ENCODE results near the gene CAMKMT.

- no peak for TF ChIP-seq CTCF (IDR thresholded peaks at IDR 0.05)
- TF ChIP-seq POLR2AphosphoS5 (IDR thresholded peaks at IDR 0.05) = no peak
- TF ChIP-seq POLR2A (IDR thresholded peaks at IDR 0.05) = no peak
Measured at GRCh38 chr2:44623622-44624351, 262.0 kb downstream of the CAMKMT start.
